HG03064 (cell line): ENCODE results near the gene P2RY2.

ENCODE experiments used
- ATAC-seq: cut with Tn5 transposase; IDR thresholded peaks from one replicate; pipeline ENCODE4 v1.9.1; 2021; ENCODE audit warnings: low read depth; ENCODE audit not compliant: unreplicated experiment

The P2RY2 gene

GRCh38 chr11:73281201-73281741 lies 63.2 kb downstream of the P2RY2 start:
- ATAC-seq = no peak

DNA sequence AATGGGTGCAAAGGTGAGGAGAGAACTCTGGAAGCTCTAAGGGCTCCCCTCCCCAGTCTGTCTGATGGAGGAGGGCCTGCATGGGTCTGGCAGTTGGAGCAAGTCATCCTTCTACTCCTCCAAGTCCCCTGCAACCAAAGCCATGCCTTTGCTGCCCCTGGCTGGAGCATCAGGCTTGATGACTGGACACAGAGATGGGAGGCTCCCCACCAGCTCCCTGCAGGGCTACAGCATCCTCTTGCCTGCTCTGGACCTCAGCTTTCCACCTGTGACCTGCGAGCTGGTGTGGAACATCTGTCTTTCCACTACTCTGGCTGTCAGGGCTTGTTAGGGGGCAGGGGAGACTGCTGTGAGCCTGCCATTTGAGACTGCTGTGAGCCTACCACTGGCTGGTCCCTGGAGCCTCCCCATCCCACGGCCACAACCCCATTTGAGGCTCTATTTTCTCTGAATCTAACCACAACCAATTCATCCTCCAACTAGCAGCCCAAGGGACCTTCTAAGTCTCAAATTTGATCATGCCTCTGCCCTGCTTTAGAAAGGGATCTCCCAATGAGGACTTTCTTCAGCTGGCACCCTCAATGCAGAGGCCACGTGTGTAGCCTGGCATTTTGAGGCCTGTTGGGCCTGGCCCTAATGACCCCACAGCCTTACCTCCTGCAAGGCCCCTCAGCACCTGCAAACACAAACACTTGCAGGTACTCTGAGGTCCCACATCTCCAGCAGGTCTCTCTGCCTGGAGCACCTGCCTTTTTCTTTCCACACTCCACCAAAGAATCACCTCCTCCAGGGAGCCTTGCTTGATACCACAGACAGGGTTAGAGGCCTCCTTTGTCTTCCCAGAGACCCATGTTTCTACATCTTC lies 63.9 kb downstream of the P2RY2 start:
- ATAC-seq = no peak

DNA sequence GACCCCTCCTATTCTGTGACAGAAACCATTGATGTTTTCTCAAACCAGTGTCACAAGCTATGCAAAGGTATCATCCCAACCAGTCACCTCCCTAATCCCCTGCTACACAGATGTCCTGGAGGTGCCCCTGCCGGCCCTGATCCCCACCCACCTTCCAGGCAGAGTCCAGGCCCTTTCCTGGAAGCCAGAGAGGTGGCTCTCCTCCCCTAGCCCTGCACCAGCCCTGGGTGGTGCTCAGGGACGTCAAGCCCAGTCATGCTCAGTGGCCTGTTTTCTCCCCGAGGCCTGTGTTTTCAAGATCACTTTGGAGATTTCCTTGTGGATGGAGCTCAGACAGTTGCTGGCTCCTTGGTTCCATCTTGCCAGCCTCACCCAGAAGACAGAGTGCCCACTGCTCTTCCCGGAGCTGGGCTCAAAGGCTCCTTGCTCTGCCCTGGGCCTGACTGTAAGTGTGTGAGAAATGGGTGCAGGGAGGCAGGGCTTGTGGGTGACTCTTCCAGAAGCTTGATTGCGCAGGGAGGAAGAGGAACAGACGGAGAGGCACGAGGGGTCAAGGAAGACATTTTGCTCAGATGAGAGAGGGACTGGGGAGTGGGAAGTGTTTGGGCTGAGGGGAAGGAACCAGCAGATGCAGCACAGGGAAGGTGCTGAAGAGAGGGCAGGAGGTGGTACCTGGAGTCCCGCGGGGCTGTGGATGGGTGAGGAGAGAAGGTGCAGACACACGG lies 65.4 kb downstream of the P2RY2 start:
- ATAC-seq = no peak

GRCh38 chr11:73284106-73284505 lies 66.0 kb downstream of the P2RY2 start:
- no peak for ATAC-seq

DNA sequence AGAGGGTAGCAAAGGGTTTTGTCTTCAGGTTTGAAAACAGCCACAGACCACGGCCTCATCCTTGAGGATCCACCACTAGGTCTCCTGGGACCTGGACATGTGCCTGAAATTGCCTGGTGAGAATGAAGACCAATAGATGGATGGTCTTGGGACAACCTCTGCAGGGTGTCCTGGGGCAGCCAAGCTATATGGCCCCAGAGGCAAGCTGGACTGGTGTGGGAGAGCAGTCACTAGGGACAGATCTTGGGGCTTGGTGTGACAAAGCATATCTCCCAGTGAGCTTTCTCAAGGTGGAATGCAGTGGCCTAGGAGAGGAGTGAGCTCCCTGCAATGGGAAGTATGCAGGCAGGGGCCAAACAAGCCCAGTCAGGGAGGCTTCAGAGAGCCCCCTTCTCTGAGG lies 67.6 kb downstream of the P2RY2 start:
- no peak for ATAC-seq
